ENCODE measurements around the gene CNTN3. TPM values are rescaled to one million over a fixed set of nuclear protein-coding genes. Genes with fewer than 3 reads are reported as not detected.

CNTN3 gene
- total and polyA plus RNA-seq, 7 donors = 0.03 to 0.32 (median 0.06) TPM; not detected in 1

GRCh38 chr3:74599564-74599963, 14.9 kb downstream of the CNTN3 start:
- ATAC-seq = no peak
- TF ChIP-seq CTCF (IDR thresholded peaks at IDR 0.05) = no peak
- WGBS, 3 donors = 93 to 97% (median 96%) methylated on average over 2 of the region's 2 CpGs
- DNase-seq = no peak
- Histone ChIP-seq H3K4me3 (no peak overlapping the region), H3K36me3 (ENCODE audit: insufficient read depth in 1 of 2, low read depth in 1 of 2) (no peaks in the 10 kb centered on the region), H3K27me3 (ENCODE audit: insufficient read depth in 3 of 3, low read length in 2 of 3) (no peaks in the 10 kb centered on the region), H3K27ac (no peak overlapping the region), H3K4me1 (no peaks in the 10 kb centered on the region), H3K9me3 (no peaks in the 10 kb centered on the region)
- intact Hi-C loops (cut with DNase I) = no loop called here

- no peak overlapping the region for H3K27ac ChIP-seq
- H3K36me3 ChIP-seq (ENCODE audit: insufficient read depth in 1 of 2, low read depth in 1 of 2) = no peaks in the 10 kb centered on the region
- intact Hi-C loops (cut with DNase I) = no loop called here
- DNase-seq (no peak), ATAC-seq (no peak)
- WGBS, 3 donors = 90 to 92% (median 90%) methylated on average over 3 of the region's 3 CpGs
- H3K27me3 ChIP-seq (ENCODE audit: insufficient read depth in 3 of 3, low read length in 2 of 3) = no peaks in the 10 kb centered on the region
- no peak for TF ChIP-seq CTCF (IDR thresholded peaks at IDR 0.05)
- no peaks in the 10 kb centered on the region for H3K4me1 ChIP-seq
- no peak overlapping the region for H3K4me3 ChIP-seq
- H3K9me3 ChIP-seq = no peaks in the 10 kb centered on the region
Measured at GRCh38 chr3:74593152-74593551, 21.3 kb downstream of the CNTN3 start.

- H3K9me3 ChIP-seq = no peaks in the 10 kb centered on the region
- no peak for DNase-seq
- intact Hi-C loops (cut with DNase I) = no loop called here
- H3K4me1 ChIP-seq = no peaks in the 10 kb centered on the region
- WGBS, 3 donors = 58 to 60% (median 58%) methylated on average over 2 of the region's 2 CpGs
- H3K4me3 ChIP-seq = no peak overlapping the region
- no peak for TF ChIP-seq CTCF (IDR thresholded peaks at IDR 0.05)
- H3K27me3 ChIP-seq (ENCODE audit: insufficient read depth in 3 of 3, low read length in 2 of 3) = no peaks in the 10 kb centered on the region
- ATAC-seq = no peak
- no peak overlapping the region for H3K27ac ChIP-seq
- no peaks in the 10 kb centered on the region for H3K36me3 ChIP-seq (ENCODE audit: insufficient read depth in 1 of 2, low read depth in 1 of 2)
Measured at GRCh38 chr3:74592359-74592758, 22.1 kb downstream of the CNTN3 start.

- intact Hi-C loops (cut with DNase I) = no loop called here
- no peak for TF ChIP-seq CTCF (IDR thresholded peaks at IDR 0.05)
Measured at GRCh38 chr3:74591946-74592345, 22.5 kb downstream of the CNTN3 start.

GRCh38 chr3:74591342-74591741, 23.1 kb downstream of the CNTN3 start:
- H3K36me3 ChIP-seq (ENCODE audit: insufficient read depth in 1 of 2, low read depth in 1 of 2) = no peaks in the 10 kb centered on the region
- DNase-seq = no peak
- intact Hi-C loops (cut with DNase I) = no loop called here
- no peak for TF ChIP-seq CTCF (IDR thresholded peaks at IDR 0.05)
- WGBS, 3 donors = 35 to 46% (median 40%) methylated on average over 2 of the region's 2 CpGs
- H3K4me1 ChIP-seq = no peaks in the 10 kb centered on the region
- no peaks in the 10 kb centered on the region for H3K9me3 ChIP-seq
- no peaks in the 10 kb centered on the region for H3K27me3 ChIP-seq (ENCODE audit: insufficient read depth in 3 of 3, low read length in 2 of 3)
- ATAC-seq = no peak
- no peak overlapping the region for H3K27ac ChIP-seq
- no peak overlapping the region for H3K4me3 ChIP-seq

More at GRCh38 chr3:74591946-74592345, 22.5 kb downstream of the CNTN3 start:
- Histone ChIP-seq H3K9me3 (no peaks in the 10 kb centered on the region), H3K27me3 (ENCODE audit: insufficient read depth in 3 of 3, low read length in 2 of 3) (no peaks in the 10 kb centered on the region), H3K4me3 (no peak overlapping the region), H3K36me3 (ENCODE audit: insufficient read depth in 1 of 2, low read depth in 1 of 2) (no peaks in the 10 kb centered on the region), H3K4me1 (no peaks in the 10 kb centered on the region), H3K27ac (no peak overlapping the region)
- ATAC-seq (no peak), DNase-seq (no peak)
